Endothelial cell (in vitro differentiated cells): ENCODE data around the gene TNNI3K. TPM values are rescaled to one million over a fixed set of nuclear protein-coding genes. Genes with fewer than 3 reads are reported as not detected.

Experiments used
- DNase-seq: peaks from one replicate; pipeline ENCODE4 v3.0.0; 2021; ENCODE audit warnings: low spot score
- H3K27ac Mint-ChIP-seq: one replicate; pipeline ENCODE4 v1.8.0; 2021; ENCODE audit warnings: mixed read lengths, inconsistent platforms; ENCODE audit not compliant: unreplicated experiment
- H3K27me3 Mint-ChIP-seq: one replicate; pipeline ENCODE4 v1.8.0; 2021; ENCODE audit warnings: mild to moderate bottlenecking, moderate library complexity, mixed read lengths, inconsistent platforms; ENCODE audit not compliant: unreplicated experiment
- H3K36me3 Mint-ChIP-seq: one replicate; pipeline ENCODE4 v1.8.0; 2021; ENCODE audit warnings: mild to moderate bottlenecking, low read depth, mixed read lengths, inconsistent platforms; ENCODE audit not compliant: unreplicated experiment
- H3K4me1 Mint-ChIP-seq: one replicate; pipeline ENCODE4 v1.8.0; 2021; ENCODE audit warnings: mild to moderate bottlenecking, mixed read lengths, inconsistent platforms; ENCODE audit not compliant: unreplicated experiment
- H3K4me3 Mint-ChIP-seq: one replicate; pipeline ENCODE4 v1.8.0; 2021; ENCODE audit warnings: mild to moderate bottlenecking, mixed read lengths, inconsistent platforms; ENCODE audit not compliant: unreplicated experiment
- H3K9me3 Mint-ChIP-seq: one replicate; pipeline ENCODE4 v1.8.0; 2021; ENCODE audit warnings: mixed read lengths, inconsistent platforms; ENCODE audit not compliant: unreplicated experiment
- total RNA-seq: library from RNA; stranded (reverse); fragmentation: NEBNext Ultra II Directional; extraction: Animal tissue kit (Norgen Biotek cat#: 25700); gene quantifications from one replicate; pipeline ENCODE4 v1.2.1, GENCODE V29; 2021; ENCODE audit not compliant: unreplicated experiment
- TF ChIP-seq, protein P1 (sequence below): fragments of 200-600 bp; sonication (generic); IDR thresholded peaks from one replicate; pipeline ENCODE4 v1.5.0; 2021; ENCODE audit warnings: antibody characterized with exemption; ENCODE audit not compliant: unreplicated experiment

The TNNI3K gene
- total RNA-seq, 1 donor from 2014 or later, result not detected

DNA sequence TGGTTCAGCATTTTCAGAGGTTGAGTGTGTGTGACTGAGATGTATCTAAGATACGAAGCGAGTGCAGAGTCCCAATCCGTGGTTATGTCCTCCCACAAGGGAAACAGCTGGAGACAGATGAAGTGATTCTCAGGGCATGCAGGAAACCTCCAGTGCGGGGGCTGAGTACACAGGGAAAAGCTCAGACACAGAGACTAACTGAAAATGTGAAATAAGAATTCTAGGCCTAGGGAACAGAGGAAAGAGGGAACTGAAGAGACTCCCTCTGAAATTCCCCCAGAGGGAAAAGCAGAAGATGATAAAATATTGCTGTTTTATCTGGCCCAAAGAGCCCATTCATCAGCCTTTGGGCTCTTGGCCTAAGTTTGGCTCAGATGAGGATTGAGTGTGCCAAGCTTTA lies 160.4 kb downstream of the TNNI3K start:
- H3K4me1 Mint-ChIP-seq, result peaks cover 4% of the 10 kb centered on the region
- H3K4me3 Mint-ChIP-seq, result no peak overlapping the region
- H3K27ac Mint-ChIP-seq, result no peak overlapping the region
- DNase-seq, result no peak
- TF ChIP-seq, protein P1, sequence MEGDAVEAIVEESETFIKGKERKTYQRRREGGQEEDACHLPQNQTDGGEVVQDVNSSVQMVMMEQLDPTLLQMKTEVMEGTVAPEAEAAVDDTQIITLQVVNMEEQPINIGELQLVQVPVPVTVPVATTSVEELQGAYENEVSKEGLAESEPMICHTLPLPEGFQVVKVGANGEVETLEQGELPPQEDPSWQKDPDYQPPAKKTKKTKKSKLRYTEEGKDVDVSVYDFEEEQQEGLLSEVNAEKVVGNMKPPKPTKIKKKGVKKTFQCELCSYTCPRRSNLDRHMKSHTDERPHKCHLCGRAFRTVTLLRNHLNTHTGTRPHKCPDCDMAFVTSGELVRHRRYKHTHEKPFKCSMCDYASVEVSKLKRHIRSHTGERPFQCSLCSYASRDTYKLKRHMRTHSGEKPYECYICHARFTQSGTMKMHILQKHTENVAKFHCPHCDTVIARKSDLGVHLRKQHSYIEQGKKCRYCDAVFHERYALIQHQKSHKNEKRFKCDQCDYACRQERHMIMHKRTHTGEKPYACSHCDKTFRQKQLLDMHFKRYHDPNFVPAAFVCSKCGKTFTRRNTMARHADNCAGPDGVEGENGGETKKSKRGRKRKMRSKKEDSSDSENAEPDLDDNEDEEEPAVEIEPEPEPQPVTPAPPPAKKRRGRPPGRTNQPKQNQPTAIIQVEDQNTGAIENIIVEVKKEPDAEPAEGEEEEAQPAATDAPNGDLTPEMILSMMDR, result no peak
- H3K36me3 Mint-ChIP-seq, result no peaks in the 10 kb centered on the region
- no peaks in the 10 kb centered on the region for H3K9me3 Mint-ChIP-seq
- H3K27me3 Mint-ChIP-seq, result no peaks in the 10 kb centered on the region

DNA sequence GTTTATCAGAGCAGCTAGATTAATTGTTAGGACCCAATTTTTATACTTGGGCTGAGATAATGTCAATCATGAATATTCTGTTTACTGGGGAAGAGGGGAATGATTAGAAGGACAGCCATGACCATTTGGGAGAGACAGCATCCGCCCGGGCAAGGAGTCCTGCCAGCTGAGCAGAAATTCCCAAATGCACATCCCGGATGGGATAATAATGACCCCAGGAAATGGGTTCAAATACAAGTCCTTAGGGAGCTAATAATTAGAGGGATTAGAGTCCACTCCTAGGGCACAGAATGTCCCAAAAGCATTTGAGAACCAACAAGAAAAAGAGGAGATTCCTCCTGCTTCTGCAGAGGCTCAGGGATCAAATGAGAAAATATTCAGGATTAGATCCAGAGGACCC lies 161.3 kb downstream of the TNNI3K start:
- Mint-ChIP-seq H3K4me1 (peaks cover 4% of the 10 kb centered on the region), H3K9me3 (no peaks in the 10 kb centered on the region)

DNA sequence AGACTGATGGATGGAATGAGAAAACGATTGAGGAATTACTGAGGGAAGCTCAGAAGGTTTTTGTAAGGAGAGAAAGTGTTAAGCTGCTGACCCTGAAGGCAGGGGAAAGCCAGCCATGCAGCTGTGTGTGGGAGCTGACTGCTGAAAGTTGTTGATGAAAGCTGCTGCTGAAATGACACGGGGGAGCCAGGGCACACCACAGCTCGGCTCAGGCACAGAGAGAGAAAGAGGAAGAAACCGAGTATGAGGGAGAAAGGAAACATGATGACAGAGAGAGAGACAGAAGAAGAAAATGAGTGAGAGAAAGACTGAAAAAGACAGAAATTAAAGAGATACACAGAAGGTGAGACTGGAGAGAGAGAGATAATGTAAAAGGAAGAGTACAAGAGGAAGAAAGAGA lies 161.7 kb downstream of the TNNI3K start:
- DNase-seq, result no peak
- Mint-ChIP-seq H3K4me1 (peaks cover 4% of the 10 kb centered on the region), H3K4me3 (no peak overlapping the region), H3K27me3 (no peaks in the 10 kb centered on the region), H3K9me3 (no peaks in the 10 kb centered on the region), H3K36me3 (no peaks in the 10 kb centered on the region), H3K27ac (peak overlapping the region; percentile 9)
- TF ChIP-seq, protein P1, result no peak

More for the DNA sequence above, 161.3 kb downstream of the TNNI3K start:
- no peak overlapping the region for H3K4me3 Mint-ChIP-seq
- TF ChIP-seq, protein P1, result no peak
- H3K27ac Mint-ChIP-seq, result no peak overlapping the region
- no peaks in the 10 kb centered on the region for H3K27me3 Mint-ChIP-seq
- no peaks in the 10 kb centered on the region for H3K36me3 Mint-ChIP-seq
- DNase-seq, result no peak

DNA sequence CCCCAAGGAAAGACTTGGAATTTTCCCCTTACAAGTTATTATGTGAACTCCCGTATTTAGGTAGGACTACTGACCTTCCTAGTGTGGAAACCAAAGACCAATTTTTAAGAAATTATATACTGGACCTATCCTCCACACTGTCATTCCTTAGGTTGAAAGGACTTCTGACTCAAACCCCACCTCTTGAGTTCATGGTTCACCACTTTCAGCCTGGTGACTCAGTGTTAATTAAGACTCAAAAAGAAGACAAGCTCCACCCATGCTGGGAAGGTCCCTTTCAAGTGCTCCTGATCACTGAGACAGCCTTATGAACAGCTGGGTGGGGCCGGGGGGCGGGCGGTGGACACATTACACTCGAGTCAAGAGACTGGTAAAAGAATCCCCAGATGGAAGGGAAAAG lies 164.1 kb downstream of the TNNI3K start:
- TF ChIP-seq, protein P1, result no peak
- DNase-seq, result no peak
- H3K4me3 Mint-ChIP-seq, result no peak overlapping the region
- H3K9me3 Mint-ChIP-seq, result no peaks in the 10 kb centered on the region
- peaks cover 4% of the 10 kb centered on the region for H3K4me1 Mint-ChIP-seq
- no peaks in the 10 kb centered on the region for H3K27me3 Mint-ChIP-seq
- no peak overlapping the region for H3K27ac Mint-ChIP-seq
- no peaks in the 10 kb centered on the region for H3K36me3 Mint-ChIP-seq

DNA sequence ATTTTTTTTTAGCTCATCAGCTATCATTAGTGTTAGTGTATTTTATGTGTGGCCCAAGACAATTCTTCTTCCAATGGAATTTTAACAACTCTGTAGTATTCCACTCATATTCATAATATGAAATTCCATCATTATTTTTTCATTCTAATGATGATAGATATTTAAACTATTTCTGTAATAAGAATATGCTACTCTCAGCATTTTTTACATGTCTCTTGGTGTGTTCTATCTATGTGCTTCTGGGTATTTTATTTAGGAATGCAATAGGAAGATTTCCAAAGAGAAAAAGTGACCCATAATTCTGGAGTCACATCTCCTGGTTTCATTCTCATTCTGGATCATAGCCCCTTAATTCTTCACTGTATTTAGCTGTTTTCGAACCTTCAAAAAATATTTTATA lies 167.7 kb downstream of the TNNI3K start:
- Mint-ChIP-seq H3K4me3 (no peak overlapping the region), H3K9me3 (no peaks in the 10 kb centered on the region), H3K36me3 (no peaks in the 10 kb centered on the region), H3K27ac (no peak overlapping the region), H3K27me3 (peaks cover 1% of the 10 kb centered on the region), H3K4me1 (no peaks in the 10 kb centered on the region)
- DNase-seq, result no peak
- TF ChIP-seq, protein P1, result no peak
